Ascending aorta (tissue), 2 donors: Measurements from ENCODE around the gene SLC49A3. TPM values are rescaled to one million over a fixed set of nuclear protein-coding genes. Genes with fewer than 3 reads are reported as not detected.

ENCODE experiments used
- DNase-seq, 2 donors: peaks; one replicate each; pipeline ENCODE4 v3.0.0-alpha.2; 2019; ENCODE audit warnings: low spot score in 2 of 2
- H3K27ac ChIP-seq, 2 donors: fragments of 200-600 bp; sonication (generic); one replicate each; pipeline ENCODE4 v1.5.1; 2016 to 2017; ENCODE audit warnings: mild to moderate bottlenecking in 1 of 2
- H3K27me3 ChIP-seq: fragments of 200-600 bp; sonication (generic); one replicate; pipeline ENCODE4 v1.5.1; 2017
- H3K36me3 ChIP-seq, 2 donors: fragments of 200-600 bp; sonication (generic); one replicate each; pipeline ENCODE4 v1.5.1; 2016
- H3K4me1 ChIP-seq, 2 donors: fragments of 200-600 bp; sonication (generic); one replicate each; pipeline ENCODE4 v1.5.1; 2016 to 2017; ENCODE audit warnings: mild to moderate bottlenecking in 1 of 2
- H3K4me3 ChIP-seq, 2 donors: fragments of 200-600 bp; sonication (generic); one replicate each; pipeline ENCODE4 v1.5.1; 2016 to 2017; ENCODE audit warnings: mild to moderate bottlenecking in 1 of 2
- H3K9me3 ChIP-seq, 2 donors: fragments of 200-600 bp; sonication (generic); one replicate each; pipeline ENCODE4 v1.5.1; 2016
- CTCF ChIP-seq, 3 experiments: fragments of 200-600 bp in 2 of 3; fragments of 450-650 bp in 1 of 3; sonication (generic) in 2 of 3; IDR thresholded peaks; one replicate each; pipeline ENCODE4 v1.5.1; 2016 to 2019; ENCODE audit warnings: antibody characterized with exemption in 3 of 3, mild to moderate bottlenecking in 1 of 3, moderate library complexity in 1 of 3
- intact Hi-C: fragments of 100-400 bp; cut with DNase I; formaldehyde crosslinking; loops from one replicate; pipeline ENCODE4 v1.15.1; 2023
- total RNA-seq: library from RNA; depleted of rRNA; stranded (reverse); fragments of >200 nt; gene quantifications from one replicate; pipeline ENCODE4 v1.1.0, GENCODE V29; 2016

SLC49A3 gene
- total RNA-seq, 1 donor from 2014 or later: 17.7 TPM

DNA sequence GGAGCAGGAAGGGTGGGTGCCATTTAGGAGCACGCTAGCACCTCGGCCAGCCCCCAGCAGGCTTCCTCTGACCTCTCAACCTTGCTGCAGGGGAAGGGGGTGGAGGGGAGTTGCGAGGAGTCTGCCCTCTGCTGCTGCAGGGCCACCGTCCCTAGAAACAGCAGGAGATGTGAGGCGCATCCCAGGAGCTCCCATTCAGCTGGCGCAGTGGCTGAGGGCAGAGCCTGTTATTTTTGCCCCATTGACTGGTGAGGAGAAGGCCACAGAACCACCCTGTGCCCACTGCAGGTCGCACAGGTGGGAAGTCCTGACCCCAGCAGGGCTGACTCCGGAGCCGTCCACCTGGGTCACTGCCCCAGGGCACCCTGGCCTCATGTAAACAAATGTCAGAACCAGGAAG, 55.5 kb downstream of the SLC49A3 start:
- DNase-seq: no peak
- intact Hi-C loops: no loop called here
- no peak for TF ChIP-seq CTCF (IDR thresholded peaks at IDR 0.05)

DNA sequence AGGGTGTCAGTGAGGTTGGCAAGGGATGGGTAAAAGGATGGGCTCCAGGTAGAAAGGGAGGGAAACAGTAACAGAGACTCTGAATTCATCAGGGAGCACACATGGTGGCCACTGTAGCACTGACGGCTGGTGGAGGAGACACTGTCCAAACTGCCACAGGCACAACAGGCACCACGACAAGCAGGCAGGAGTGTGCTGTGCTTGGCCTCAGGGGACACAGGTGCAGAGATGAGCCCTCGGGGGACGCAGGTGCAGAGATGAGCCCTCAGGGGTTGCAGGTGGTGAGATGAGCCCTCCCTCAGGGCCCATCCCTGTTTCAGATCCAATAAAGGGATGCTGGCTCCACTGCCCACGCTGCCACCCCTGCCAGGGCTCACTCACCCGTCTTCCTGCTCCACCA, 56.0 kb downstream of the SLC49A3 start:
- no peaks in the 10 kb centered on the region for H3K9me3 ChIP-seq
- no peak overlapping the region for H3K4me3 ChIP-seq
- no peaks in the 10 kb centered on the region for H3K27me3 ChIP-seq
- no peaks in the 10 kb centered on the region for H3K36me3 ChIP-seq
- no peak for DNase-seq
- no peak for TF ChIP-seq CTCF (IDR thresholded peaks at IDR 0.05)
- no peaks in the 10 kb centered on the region for H3K4me1 ChIP-seq
- no peak overlapping the region for H3K27ac ChIP-seq
- intact Hi-C loops: no loop called here

More for the DNA sequence above, 55.5 kb downstream of the SLC49A3 start:
- no peaks in the 10 kb centered on the region for H3K36me3 ChIP-seq
- H3K9me3 ChIP-seq: no peaks in the 10 kb centered on the region
- no peak overlapping the region for H3K27ac ChIP-seq
- no peaks in the 10 kb centered on the region for H3K27me3 ChIP-seq
- no peaks in the 10 kb centered on the region for H3K4me1 ChIP-seq
- H3K4me3 ChIP-seq: no peak overlapping the region

DNA sequence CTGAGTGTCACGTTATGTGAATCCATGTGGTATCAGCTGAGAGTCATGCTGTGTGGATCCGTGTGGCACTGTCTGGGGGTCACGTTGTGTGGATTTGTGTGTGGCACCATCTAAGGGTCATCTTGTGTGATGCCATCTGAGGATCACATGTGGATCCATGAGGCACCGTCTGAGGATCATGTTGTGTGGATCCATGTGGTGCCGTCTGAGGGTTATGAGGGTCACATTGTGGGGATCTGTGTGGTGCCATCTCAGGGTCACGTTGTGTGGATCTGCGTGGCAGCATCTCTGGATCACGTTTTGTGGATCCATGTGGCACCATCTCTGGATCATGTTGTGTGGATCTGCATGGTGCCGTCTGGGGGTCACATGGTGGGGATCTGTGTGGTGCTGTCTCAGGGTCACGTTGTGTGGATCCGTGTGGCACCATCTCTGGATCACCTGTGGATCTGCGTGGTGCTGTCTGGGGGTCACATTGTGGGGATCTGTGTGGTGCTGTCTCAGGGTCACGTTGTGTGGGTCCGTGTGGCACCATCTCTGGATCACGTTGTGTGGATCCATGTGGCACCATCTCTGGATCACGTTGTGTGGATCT, 56.7 kb downstream of the SLC49A3 start:
- no peaks in the 10 kb centered on the region for H3K4me1 ChIP-seq
- TF ChIP-seq CTCF (IDR thresholded peaks at IDR 0.05): no peak
- H3K9me3 ChIP-seq: no peaks in the 10 kb centered on the region
- H3K36me3 ChIP-seq: no peaks in the 10 kb centered on the region
- no peak overlapping the region for H3K27ac ChIP-seq
- no peak for DNase-seq
- no peak overlapping the region for H3K4me3 ChIP-seq
- H3K27me3 ChIP-seq: no peaks in the 10 kb centered on the region
- intact Hi-C loops: no loop called here

Other genes with a start within 250 kb of the SLC49A3 start
- gene ZNF721, start 190.0 kb downstream of the SLC49A3 start, total RNA-seq: 40.7 TPM
- gene PIGG, start 189.9 kb downstream of the SLC49A3 start, total RNA-seq: 41.9 TPM
- gene TMEM271, start 112.9 kb downstream of the SLC49A3 start, total RNA-seq: not detected
- gene PDE6B, start 63.6 kb downstream of the SLC49A3 start, total RNA-seq: not detected
- gene ATP5ME, start 14.9 kb downstream of the SLC49A3 start, total RNA-seq: not detected
- 1.1 TPM for gene MYL5, start 14.6 kb downstream of the SLC49A3 start, total RNA-seq
- 124 TPM for gene PCGF3, start 16.7 kb upstream of the SLC49A3 start, total RNA-seq
- 1.1 TPM for gene CPLX1, start 137.0 kb upstream of the SLC49A3 start, total RNA-seq
- 87.3 TPM for gene GAK, start 243.2 kb upstream of the SLC49A3 start, total RNA-seq
- gene TMEM175, start 243.3 kb upstream of the SLC49A3 start, total RNA-seq: 41.2 TPM